DND-41 (cell line): ENCODE data around the gene TDRD7.

ENCODE experiments used
- ATAC-seq: fragments of 200-7000 bp; cut with Tn5 transposase; 3 replicates; pipeline ENCODE4 v1.9.1; 2021; ENCODE audit warnings: low read depth; ENCODE audit not compliant: insufficient read depth
- DNase-seq: peaks from one replicate; pipeline ENCODE4 v3.0.0-alpha.2; 2020
- H2AFZ ChIP-seq: 2 replicates; pipeline ENCODE4 v1.6.0; 2012; ENCODE audit warnings: low read depth, low read length
- H3K27ac ChIP-seq: 2 replicates; pipeline ENCODE4 v1.5.1; 2012; ENCODE audit warnings: low read length, inconsistent platforms
- H3K27me3 ChIP-seq: fragments of 200-600 bp; sonication (generic); 2 replicates; pipeline ENCODE4 v1.6.0; 2012; ENCODE audit warnings: low read length, mild to moderate bottlenecking, inconsistent platforms; ENCODE audit not compliant: insufficient read depth, poor library complexity
- H3K36me3 ChIP-seq: 2 replicates; pipeline ENCODE4 v1.5.1; 2012; ENCODE audit warnings: low read length, inconsistent platforms; ENCODE audit not compliant: insufficient read depth
- H3K4me1 ChIP-seq: 2 replicates; pipeline ENCODE4 v1.5.1; 2012; ENCODE audit warnings: mild to moderate bottlenecking, low read length; ENCODE audit not compliant: insufficient read depth
- H3K4me2 ChIP-seq: 2 replicates; pipeline ENCODE4 v1.6.0; 2012; ENCODE audit warnings: mild to moderate bottlenecking, moderate library complexity, low read length, inconsistent platforms; ENCODE audit not compliant: insufficient read depth
- H3K4me3 ChIP-seq, 2 experiments: fragments of 200-600 bp in 1 of 2; shearing (Covaris generic) in 1 of 2; 2 replicates each; pipeline ENCODE4 v1.5.1; 2012 to 2016; ENCODE audit warnings: inconsistent platforms in 2 of 2, low read length in 2 of 2, mild to moderate bottlenecking in 2 of 2, low read depth in 1 of 2, moderate library complexity in 1 of 2
- H3K79me2 ChIP-seq: 2 replicates; pipeline ENCODE4 v1.6.0; 2012; ENCODE audit warnings: low read length, inconsistent platforms; ENCODE audit not compliant: insufficient read depth
- H3K9ac ChIP-seq: 2 replicates; pipeline ENCODE4 v1.6.0; 2012; ENCODE audit warnings: low read depth, mild to moderate bottlenecking, inconsistent platforms, low read length, moderate library complexity
- H3K9me3 ChIP-seq: 2 replicates; pipeline ENCODE4 v1.5.1; 2012; ENCODE audit warnings: low read length, moderate library complexity, mild to moderate bottlenecking, inconsistent platforms; ENCODE audit not compliant: insufficient read depth, severe bottlenecking
- H4K20me1 ChIP-seq: 2 replicates; pipeline ENCODE4 v1.6.0; 2012; ENCODE audit warnings: low read length; ENCODE audit not compliant: insufficient read depth
- EZH2 ChIP-seq: IDR thresholded peaks from 3 replicates; pipeline ENCODE4 v1.6.1; 2012; ENCODE audit warnings: borderline replicate concordance, low read depth, mild to moderate bottlenecking, moderate library complexity, low read length, inconsistent platforms; ENCODE audit not compliant: severe bottlenecking
- TF ChIP-seq, protein P1 (sequence below): IDR thresholded peaks from 2 replicates; pipeline ENCODE4 v1.5.1; 2012; ENCODE audit warnings: borderline replicate concordance, low read length, moderate library complexity, mild to moderate bottlenecking; ENCODE audit not compliant: poor library complexity, severe bottlenecking; ENCODE audit errors: extremely low read depth

The TDRD7 gene

DNA sequence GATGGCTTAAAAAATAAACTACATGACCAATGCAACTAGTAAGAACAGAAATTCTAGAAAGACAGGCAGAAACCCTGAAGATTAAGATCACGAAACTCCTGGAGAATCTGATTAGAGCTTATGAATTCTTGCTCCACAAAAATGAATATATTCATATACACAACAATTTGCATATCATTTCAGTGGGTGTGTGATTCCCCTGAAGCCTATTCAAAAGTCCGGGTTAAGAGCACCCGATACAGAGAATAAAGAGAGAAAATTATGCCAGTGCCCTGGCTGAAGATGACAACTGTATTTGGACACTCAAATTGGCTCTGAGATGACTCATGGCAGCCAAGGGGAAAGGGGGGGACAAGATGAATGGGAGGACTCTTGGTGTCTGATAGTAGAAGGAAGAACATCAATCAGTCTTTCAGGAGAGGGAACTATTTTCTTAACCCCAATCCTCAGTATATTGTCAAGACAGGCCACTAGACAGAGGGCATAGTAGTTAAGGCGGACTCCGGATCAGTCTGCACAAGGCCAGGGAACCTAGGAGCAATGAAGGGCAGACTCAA is 95.6 kb downstream of the TDRD7 start:
- no peaks in the 10 kb centered on the region for H3K79me2 ChIP-seq
- ATAC-seq (no peak), DNase-seq (no peak)
- no peaks in the 10 kb centered on the region for H3K9me3 ChIP-seq
- no peak overlapping the region for H3K4me2 ChIP-seq
- no peak overlapping the region for H3K27ac ChIP-seq
- H3K4me3 ChIP-seq: no peak overlapping the region
- H3K27me3 ChIP-seq: peaks cover 25% of the 10 kb centered on the region
- H3K4me1 ChIP-seq: no peaks in the 10 kb centered on the region
- no peak for TF ChIP-seq EZH2
- TF ChIP-seq, protein P1, sequence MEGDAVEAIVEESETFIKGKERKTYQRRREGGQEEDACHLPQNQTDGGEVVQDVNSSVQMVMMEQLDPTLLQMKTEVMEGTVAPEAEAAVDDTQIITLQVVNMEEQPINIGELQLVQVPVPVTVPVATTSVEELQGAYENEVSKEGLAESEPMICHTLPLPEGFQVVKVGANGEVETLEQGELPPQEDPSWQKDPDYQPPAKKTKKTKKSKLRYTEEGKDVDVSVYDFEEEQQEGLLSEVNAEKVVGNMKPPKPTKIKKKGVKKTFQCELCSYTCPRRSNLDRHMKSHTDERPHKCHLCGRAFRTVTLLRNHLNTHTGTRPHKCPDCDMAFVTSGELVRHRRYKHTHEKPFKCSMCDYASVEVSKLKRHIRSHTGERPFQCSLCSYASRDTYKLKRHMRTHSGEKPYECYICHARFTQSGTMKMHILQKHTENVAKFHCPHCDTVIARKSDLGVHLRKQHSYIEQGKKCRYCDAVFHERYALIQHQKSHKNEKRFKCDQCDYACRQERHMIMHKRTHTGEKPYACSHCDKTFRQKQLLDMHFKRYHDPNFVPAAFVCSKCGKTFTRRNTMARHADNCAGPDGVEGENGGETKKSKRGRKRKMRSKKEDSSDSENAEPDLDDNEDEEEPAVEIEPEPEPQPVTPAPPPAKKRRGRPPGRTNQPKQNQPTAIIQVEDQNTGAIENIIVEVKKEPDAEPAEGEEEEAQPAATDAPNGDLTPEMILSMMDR: no peak
- no peak overlapping the region for H2AFZ ChIP-seq
- H4K20me1 ChIP-seq: no peaks in the 10 kb centered on the region
- no peak overlapping the region for H3K9ac ChIP-seq
- no peaks in the 10 kb centered on the region for H3K36me3 ChIP-seq

DNA sequence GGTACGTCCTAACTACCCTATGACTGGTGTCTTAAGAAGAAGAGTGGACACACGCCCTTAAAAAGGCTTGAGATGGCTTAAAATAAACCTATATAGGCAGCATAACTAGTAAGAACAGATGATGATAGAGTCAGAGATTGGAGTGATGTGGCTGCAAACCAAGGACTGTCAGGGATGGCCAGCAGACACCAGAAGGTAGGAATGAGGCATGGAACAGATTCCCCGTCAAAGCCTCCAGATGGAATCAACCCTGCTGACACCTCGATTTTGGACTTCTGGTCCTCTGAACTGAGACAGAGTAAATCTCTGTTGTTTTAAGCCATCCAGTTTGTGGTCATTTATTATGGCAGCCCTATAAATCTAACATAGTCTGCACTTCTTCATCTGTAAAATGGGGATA is 97.0 kb downstream of the TDRD7 start:
- Histone ChIP-seq H3K9ac (no peak overlapping the region), H3K79me2 (no peaks in the 10 kb centered on the region), H3K36me3 (no peaks in the 10 kb centered on the region), H4K20me1 (no peaks in the 10 kb centered on the region), H3K27ac (no peak overlapping the region), H3K9me3 (no peaks in the 10 kb centered on the region), H3K27me3 (peaks cover 12% of the 10 kb centered on the region), H2AFZ (no peak overlapping the region), H3K4me2 (no peak overlapping the region), H3K4me1 (no peaks in the 10 kb centered on the region), H3K4me3 (no peak overlapping the region)
- DNase-seq (no peak), ATAC-seq (no peak)
- no peak for TF ChIP-seq EZH2
- TF ChIP-seq, protein P1: no peak

DNA sequence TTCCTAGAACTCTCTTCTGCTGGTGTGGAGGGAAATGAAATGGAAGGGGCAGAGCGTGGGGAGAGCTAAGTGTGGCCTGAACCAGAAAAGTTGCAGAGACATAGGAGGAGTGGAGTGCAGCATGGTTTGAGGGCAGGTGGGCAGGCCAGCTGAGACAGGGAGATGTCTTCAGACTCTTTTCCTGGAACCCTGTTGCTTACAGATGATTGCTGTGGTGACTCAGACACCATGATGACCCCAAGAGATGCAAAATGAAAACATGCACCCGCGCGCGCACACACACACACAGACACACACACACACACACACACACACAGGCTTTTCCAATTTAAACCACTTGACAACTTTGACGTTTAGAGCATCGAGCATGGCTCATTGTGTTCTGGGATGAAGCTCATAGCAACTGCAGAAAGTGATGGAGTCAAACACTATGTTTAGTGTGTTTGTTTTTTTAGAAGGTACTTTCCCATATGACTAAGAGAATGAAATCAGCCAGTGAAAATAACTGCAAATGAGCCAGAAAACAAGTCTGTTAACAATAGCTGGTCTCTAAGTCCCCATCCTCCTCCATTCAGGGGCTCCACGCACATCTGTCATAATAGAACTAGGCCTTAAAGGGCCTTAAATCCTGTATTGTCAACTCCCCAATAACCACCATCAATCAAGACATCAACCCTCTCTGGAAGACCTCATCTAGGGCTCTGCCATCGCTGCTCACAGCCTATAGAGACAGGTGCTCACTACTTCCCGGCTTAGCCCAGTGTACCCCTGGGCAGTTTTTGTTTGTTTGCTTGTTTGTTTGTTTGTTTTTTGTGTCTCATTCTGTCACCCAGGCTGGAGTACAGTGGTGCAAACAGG is 99.1 kb downstream of the TDRD7 start:
- Histone ChIP-seq H3K36me3 (no peaks in the 10 kb centered on the region), H3K4me3 (no peak overlapping the region), H2AFZ (no peak overlapping the region), H3K9me3 (no peaks in the 10 kb centered on the region), H3K79me2 (no peaks in the 10 kb centered on the region), H3K9ac (no peak overlapping the region), H3K27me3 (no peaks in the 10 kb centered on the region), H4K20me1 (no peaks in the 10 kb centered on the region), H3K4me1 (no peaks in the 10 kb centered on the region), H3K27ac (no peak overlapping the region), H3K4me2 (no peak overlapping the region)
- no peak for TF ChIP-seq EZH2
- TF ChIP-seq, protein P1: no peak
- DNase-seq (no peak), ATAC-seq (no peak)
